GM12872 (cell line): ENCODE results near the gene TOX2.

Source experiments
- CTCF ChIP-seq: IDR thresholded peaks from 3 replicates; pipeline ENCODE4 v1.5.1; 2011; ENCODE audit warnings: low read depth, mild to moderate bottlenecking, low read length, moderate library complexity; ENCODE audit not compliant: insufficient read depth

The TOX2 gene

GRCh38 chr20:43995645-43996044, 81.0 kb downstream of the TOX2 start:
- no peak for TF ChIP-seq CTCF

- TF ChIP-seq CTCF, result no peak
Observed at GRCh38 chr20:43996240-43996930, 81.7 kb downstream of the TOX2 start.

- TF ChIP-seq CTCF, result no peak
Observed at GRCh38 chr20:43999848-44000247, 85.2 kb downstream of the TOX2 start.

- TF ChIP-seq CTCF, result no peak
Observed at GRCh38 chr20:44001667-44002596, 87.3 kb downstream of the TOX2 start.

GRCh38 chr20:44002861-44003260, 88.2 kb downstream of the TOX2 start:
- no peak for TF ChIP-seq CTCF

GRCh38 chr20:44003609-44004008, 89.0 kb downstream of the TOX2 start:
- no peak for TF ChIP-seq CTCF

GRCh38 chr20:44004306-44004915, 89.8 kb downstream of the TOX2 start:
- no peak for TF ChIP-seq CTCF
